Spinal cord (tissue), 10 donors: ENCODE data around the gene PDF. TPM values are rescaled to one million over a fixed set of nuclear protein-coding genes. Genes with fewer than 3 reads are reported as not detected.

Experiments used
- DNase-seq, 6 donors: peaks; one replicate each; pipeline versions ENCODE4 v3.0.0 to v3.0.0-alpha.2; 2013 to 2015; ENCODE audit warnings: low spot score in 6 of 6, low read depth in 4 of 6
- H3K27ac ChIP-seq: one replicate; pipeline ENCODE4 v1.5.1; 2013; ENCODE audit warnings: low read depth, low read length, control low read depth
- H3K27me3 ChIP-seq: one replicate; pipeline ENCODE4 v1.6.1; 2013; ENCODE audit warnings: low read length; ENCODE audit not compliant: control insufficient read depth, insufficient read depth
- H3K36me3 ChIP-seq: one replicate; pipeline ENCODE4 v1.6.1; 2013; ENCODE audit warnings: low read length; ENCODE audit not compliant: control insufficient read depth, insufficient read depth
- H3K4me1 ChIP-seq: one replicate; pipeline ENCODE4 v1.6.1; 2013; ENCODE audit warnings: low read length; ENCODE audit not compliant: control insufficient read depth, insufficient read depth
- H3K4me3 ChIP-seq: one replicate; pipeline ENCODE4 v1.5.1; 2013; ENCODE audit warnings: low read depth, low read length, control low read depth
- H3K9me3 ChIP-seq: one replicate; pipeline ENCODE4 v1.6.1; 2013; ENCODE audit warnings: low read length; ENCODE audit not compliant: control insufficient read depth, insufficient read depth
- WGBS: methylation state at CpG from one replicate; pipeline ENCODE4 v1.1.5; 2013; ENCODE audit warnings: missing lambda C conversion rate; ENCODE audit not compliant: insufficient coverage; 5-methylcytosine and 5-hydroxymethylcytosine counted together
- polyA plus RNA-seq, 2 donors: library from polyadenylated mRNA; unstranded; fragments of 120-200 nt; gene quantifications; one replicate each; pipeline ENCODE4 v1.2.1, GENCODE V29; 2013; ENCODE audit not compliant: insufficient read length in 2 of 2
- total RNA-seq, 2 donors: library from RNA; depleted of rRNA in 1 of 2; stranded (reverse); fragments of 120-200 nt in 1 of 2; fragments of >200 nt in 1 of 2; gene quantifications; one replicate each; pipeline versions ENCODE4 v1.2.3 to v1.2.4, GENCODE V29; 2013 to 2014
- donor health status: healthy.

PDF gene
- total and polyA plus RNA-seq, 4 donors, result 4.1 to 9.4 (median 7.2) TPM

- no peak overlapping the region for H3K4me3 ChIP-seq
- 95% methylated on average over 9 of the region's 9 CpGs for WGBS
- no peak for DNase-seq
- H3K27ac ChIP-seq, result no peak overlapping the region
- no peaks in the 10 kb centered on the region for H3K27me3 ChIP-seq
- H3K36me3 ChIP-seq, result peaks cover 99% of the 10 kb centered on the region
- H3K4me1 ChIP-seq, result peaks cover 6% of the 10 kb centered on the region
- no peaks in the 10 kb centered on the region for H3K9me3 ChIP-seq
These were observed 11.0 kb downstream of the PDF start for GRCh38 chr16:69319381-69319780.

- H3K36me3 ChIP-seq, result peaks cover 97% of the 10 kb centered on the region
- 80% methylated on average over 10 of the region's 10 CpGs for WGBS
- no peak overlapping the region for H3K27ac ChIP-seq
These were observed 11.5 kb downstream of the PDF start for GRCh38 chr16:69318911-69319289.

GRCh38 chr16:69318177-69318910 lies 12.0 kb downstream of the PDF start:
- WGBS, result 95% methylated on average over 30 of the region's 30 CpGs

More at GRCh38 chr16:69318911-69319289, 11.5 kb downstream of the PDF start:
- Histone ChIP-seq H3K4me3 (no peak overlapping the region), H3K4me1 (peaks cover 6% of the 10 kb centered on the region), H3K9me3 (no peaks in the 10 kb centered on the region), H3K27me3 (no peaks in the 10 kb centered on the region)
- DNase-seq, result no peak

GRCh38 chr16:69316595-69317034 lies 13.8 kb downstream of the PDF start:
- Histone ChIP-seq H3K4me3 (no peak overlapping the region), H3K27me3 (no peaks in the 10 kb centered on the region), H3K9me3 (no peaks in the 10 kb centered on the region), H3K36me3 (peaks cover 82% of the 10 kb centered on the region), H3K4me1 (peaks cover 16% of the 10 kb centered on the region), H3K27ac (peak overlapping the region; percentile 15)
- 99% methylated on average over 15 of the region's 17 CpGs for WGBS
- no peak for DNase-seq

More at GRCh38 chr16:69318177-69318910, 12.0 kb downstream of the PDF start:
- Histone ChIP-seq H3K4me3 (no peak overlapping the region), H3K27ac (no peak overlapping the region), H3K9me3 (no peaks in the 10 kb centered on the region), H3K27me3 (no peaks in the 10 kb centered on the region), H3K4me1 (peaks cover 6% of the 10 kb centered on the region), H3K36me3 (peaks cover 95% of the 10 kb centered on the region)
- DNase-seq, result no peak

GRCh38 chr16:69315486-69316311 lies 14.7 kb downstream of the PDF start:
- 66% methylated on average over 30 of the region's 30 CpGs for WGBS
- Histone ChIP-seq H3K27ac (peak overlapping the region; percentile 42), H3K4me1 (peaks cover 18% of the 10 kb centered on the region), H3K9me3 (no peaks in the 10 kb centered on the region), H3K27me3 (no peaks in the 10 kb centered on the region), H3K4me3 (no peak overlapping the region), H3K36me3 (peaks cover 73% of the 10 kb centered on the region)
- no peak for DNase-seq

- DNase-seq, result no peak
- H3K27me3 ChIP-seq, result no peaks in the 10 kb centered on the region
- peaks cover 29% of the 10 kb centered on the region for H3K4me1 ChIP-seq
- no peaks in the 10 kb centered on the region for H3K9me3 ChIP-seq
- 83% methylated on average over 10 of the region's 11 CpGs for WGBS
- peaks cover 61% of the 10 kb centered on the region for H3K36me3 ChIP-seq
- no peak overlapping the region for H3K4me3 ChIP-seq
- no peak overlapping the region for H3K27ac ChIP-seq
These were observed 15.9 kb downstream of the PDF start for GRCh38 chr16:69314534-69314933.

- no peak for DNase-seq
- Histone ChIP-seq H3K27ac (no peak overlapping the region), H3K4me1 (peaks cover 31% of the 10 kb centered on the region), H3K36me3 (peaks cover 50% of the 10 kb centered on the region), H3K9me3 (no peaks in the 10 kb centered on the region), H3K4me3 (no peak overlapping the region), H3K27me3 (no peaks in the 10 kb centered on the region)
- WGBS, result 86% methylated on average over 4 of the region's 5 CpGs
These were observed 16.9 kb downstream of the PDF start for GRCh38 chr16:69313469-69313868.

- Histone ChIP-seq H3K36me3 (peaks cover 34% of the 10 kb centered on the region), H3K4me1 (peaks cover 31% of the 10 kb centered on the region)
- peak in 1 of 6 donors; percentile 9 for DNase-seq
These were observed 18.6 kb downstream of the PDF start for GRCh38 chr16:69311533-69312387.

More at GRCh38 chr16:69311533-69312387, 18.6 kb downstream of the PDF start:
- Histone ChIP-seq H3K4me3 (peak overlapping the region; percentile 56), H3K27me3 (no peaks in the 10 kb centered on the region), H3K9me3 (no peaks in the 10 kb centered on the region), H3K27ac (peak overlapping the region; percentile 47)
- WGBS, result 2% methylated on average over 59 of the region's 59 CpGs
